ENCODE results near the gene SH3PXD2A.

SH3PXD2A gene

GRCh38 chr10:103855424-103855823 is at the start of gene SH3PXD2A:
Gene SH3PXD2A, minus strand, starts transcription at chr10:103855576. Its CDS starts 310 bp downstream, at chr10:103855266.
- no peak for DNase-seq (ENCODE audit: low read depth)

DNA sequence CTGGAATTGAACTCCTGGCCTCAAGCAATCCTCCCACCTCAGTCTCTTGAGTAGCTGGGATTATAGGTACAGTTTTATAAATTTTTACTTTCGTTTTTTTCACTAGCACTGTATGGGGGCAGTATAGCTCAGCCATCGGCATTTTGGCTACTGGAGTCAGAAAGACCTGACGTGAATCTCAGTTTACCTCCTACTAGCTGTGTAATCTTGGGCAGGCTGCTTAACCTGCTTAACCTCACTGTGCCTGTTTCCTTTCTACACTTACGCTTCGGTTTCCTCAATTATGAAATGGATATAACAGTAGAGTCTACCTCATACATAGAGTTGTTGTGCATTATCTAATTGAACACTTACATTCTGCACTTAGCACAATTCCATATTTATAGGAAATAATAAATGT is 45.9 kb upstream of the SH3PXD2A start:
- DNase-seq (ENCODE audit: low read depth) = no peak

DNA sequence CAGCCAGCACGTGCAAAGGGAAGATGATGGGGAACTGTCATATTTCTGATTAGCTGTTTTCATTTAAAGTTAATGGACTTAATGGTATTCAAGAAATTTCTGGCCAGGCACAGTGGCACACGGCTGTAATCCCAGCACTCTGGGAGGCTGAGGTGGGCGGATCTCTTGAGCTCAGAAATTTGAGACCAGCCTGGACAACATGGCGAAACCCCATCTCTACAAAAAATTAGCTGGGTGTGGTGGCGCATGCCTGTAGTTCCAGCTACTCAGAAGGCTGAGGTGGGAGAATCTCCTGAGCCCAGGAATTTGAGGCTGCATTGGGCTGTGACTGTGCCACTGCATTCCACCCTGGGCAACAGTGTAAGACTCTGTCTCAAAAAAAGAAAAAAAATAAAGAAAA is 43.9 kb upstream of the SH3PXD2A start:
- no peak for DNase-seq (ENCODE audit: low read depth)

DNA sequence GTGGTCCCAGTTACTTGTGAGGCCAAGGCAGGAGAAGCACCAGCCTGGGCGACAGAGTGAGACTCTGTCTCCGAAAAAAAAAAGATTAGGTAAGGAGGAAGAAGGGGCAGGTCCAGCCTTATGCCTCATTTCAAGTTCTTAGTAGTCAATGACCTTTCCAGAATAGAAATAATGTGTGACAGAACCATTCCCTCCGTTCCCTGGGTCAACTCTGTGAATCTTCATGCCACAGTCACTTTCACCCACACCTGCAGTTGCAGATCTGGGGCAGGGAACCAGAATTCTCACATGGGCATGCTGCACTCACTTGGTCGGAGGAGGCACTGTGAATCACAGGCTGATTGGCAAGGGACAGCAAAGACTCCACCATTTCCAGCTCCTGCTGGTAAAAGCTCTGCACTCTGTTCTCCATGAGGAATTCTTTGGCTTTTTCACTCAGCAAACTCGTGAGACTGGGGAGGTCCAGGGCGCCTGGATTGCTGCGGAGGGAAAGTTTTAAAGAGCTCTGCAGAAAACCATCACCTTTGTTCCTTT is 41.9 kb upstream of the SH3PXD2A start:
- DNase-seq (ENCODE audit: low read depth) = no peak

DNA sequence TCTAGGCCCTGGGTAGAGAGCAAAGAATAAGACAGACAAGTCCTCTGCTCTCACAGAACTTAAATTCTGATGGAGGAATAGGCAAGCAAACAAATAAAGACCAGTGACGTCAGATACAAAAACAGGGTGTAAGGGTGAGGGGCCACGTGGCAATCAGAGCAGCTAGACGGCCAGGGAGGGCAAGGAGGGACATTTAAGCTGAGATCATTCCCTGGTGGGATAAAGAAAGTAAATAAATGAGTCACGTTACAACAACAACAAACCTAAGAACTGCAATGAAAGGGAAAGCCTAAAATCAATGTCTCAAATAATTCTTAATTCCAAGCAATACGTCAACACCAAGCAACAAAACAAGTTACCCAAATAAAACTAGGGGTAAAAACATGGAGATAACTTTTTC is 40.8 kb upstream of the SH3PXD2A start:
- no peak for DNase-seq (ENCODE audit: low read depth)

- no peak for DNase-seq (ENCODE audit: low read depth)
These were observed 40.2 kb upstream of the SH3PXD2A start for GRCh38 chr10:103895411-103896186.

- DNase-seq (ENCODE audit: low read depth) = no peak
These were observed 39.1 kb upstream of the SH3PXD2A start for GRCh38 chr10:103894441-103894864.

- DNase-seq (ENCODE audit: low read depth) = no peak
These were observed 38.4 kb upstream of the SH3PXD2A start for GRCh38 chr10:103893817-103894216.

DNA sequence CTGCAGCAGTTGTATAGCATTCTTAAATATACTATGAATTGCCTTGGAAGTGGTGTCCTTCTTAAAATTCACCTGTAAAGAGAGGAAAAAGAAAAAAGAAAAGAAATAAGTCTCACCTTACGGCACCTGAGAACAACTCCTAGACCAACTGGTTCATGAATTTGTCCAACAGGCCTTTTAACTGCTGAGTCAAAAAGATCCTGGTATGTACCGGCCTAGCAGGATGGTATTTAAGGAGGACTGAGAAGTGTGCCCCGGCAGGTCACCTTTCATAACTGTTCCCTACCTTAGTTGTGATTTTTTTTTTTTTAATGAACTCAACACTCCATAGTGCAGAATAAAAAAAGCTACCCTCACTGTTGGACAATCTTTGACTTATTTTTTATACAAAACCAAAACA is 36.8 kb upstream of the SH3PXD2A start:
- DNase-seq (ENCODE audit: low read depth) = no peak

DNA sequence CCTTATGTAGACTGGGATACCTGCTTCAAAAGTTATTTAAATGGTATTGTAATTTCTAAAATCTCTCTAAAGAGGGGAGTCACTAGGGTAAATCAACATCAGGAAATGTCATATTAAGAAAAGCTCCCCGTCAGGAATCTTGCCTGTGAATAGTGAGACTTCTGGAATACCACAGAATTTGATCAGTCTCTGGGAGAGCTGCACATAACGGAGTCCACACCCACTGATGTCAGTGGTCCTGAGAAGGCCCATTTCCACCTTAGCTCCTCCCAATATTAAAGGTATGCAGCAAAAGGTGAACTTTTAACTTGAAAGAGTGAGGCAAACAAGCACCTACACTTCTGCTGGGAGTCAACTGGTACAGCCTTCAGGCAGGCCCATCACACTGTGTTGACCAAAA is 35.3 kb upstream of the SH3PXD2A start:
- DNase-seq (ENCODE audit: low read depth) = no peak

DNA sequence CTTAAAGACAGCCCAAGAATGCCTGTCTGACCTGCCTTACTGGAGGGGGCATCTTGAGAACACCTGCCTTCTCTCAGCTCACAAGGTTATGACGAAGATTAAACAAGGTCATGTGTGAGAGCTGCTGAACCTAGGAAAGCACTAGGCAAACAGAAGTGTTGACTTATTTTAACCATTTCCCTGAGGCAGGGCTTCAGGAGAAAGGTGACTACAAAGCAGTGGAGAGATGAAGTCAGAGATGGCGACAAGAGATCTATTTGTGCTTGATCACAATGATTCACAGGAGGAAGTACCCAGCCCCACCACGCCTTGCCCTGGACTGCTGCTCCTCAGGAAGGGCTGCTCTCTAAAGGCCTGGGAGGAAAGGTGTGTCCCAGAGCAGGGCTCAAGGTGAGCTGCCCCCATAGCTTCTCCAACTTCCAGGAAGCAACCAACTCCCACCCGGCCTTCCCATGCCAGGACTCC is 34.9 kb upstream of the SH3PXD2A start:
- DNase-seq (ENCODE audit: low read depth) = no peak

DNA sequence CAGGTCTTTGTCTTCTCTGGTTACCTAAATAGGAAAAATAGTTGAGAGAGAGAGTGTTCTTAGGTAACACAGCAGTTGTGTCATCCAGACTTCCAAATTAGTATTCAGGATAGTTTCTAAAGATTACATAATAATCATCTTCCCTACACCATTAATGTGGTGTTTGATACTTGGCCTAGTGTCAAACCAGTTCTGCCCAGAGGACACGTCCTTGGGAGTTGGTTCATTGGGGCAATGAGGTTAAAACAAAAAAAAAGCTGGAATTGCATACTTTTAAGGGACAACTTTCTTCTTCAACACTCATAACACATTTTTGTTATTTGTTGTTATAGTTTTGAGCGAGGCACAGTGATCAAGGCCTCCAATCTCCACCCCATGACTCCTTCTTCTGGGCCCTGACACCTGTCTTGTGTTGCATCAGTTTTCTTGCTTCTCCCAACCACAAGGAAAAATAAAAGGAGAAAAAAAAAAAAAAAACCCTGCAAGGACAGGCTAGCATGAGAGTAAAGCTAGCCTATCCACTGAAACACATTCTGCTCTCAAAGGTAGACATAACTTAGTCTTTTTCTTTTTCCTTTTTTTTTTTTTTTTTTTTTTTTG is 33.8 kb upstream of the SH3PXD2A start:
- DNase-seq (ENCODE audit: low read depth) = no peak

DNA sequence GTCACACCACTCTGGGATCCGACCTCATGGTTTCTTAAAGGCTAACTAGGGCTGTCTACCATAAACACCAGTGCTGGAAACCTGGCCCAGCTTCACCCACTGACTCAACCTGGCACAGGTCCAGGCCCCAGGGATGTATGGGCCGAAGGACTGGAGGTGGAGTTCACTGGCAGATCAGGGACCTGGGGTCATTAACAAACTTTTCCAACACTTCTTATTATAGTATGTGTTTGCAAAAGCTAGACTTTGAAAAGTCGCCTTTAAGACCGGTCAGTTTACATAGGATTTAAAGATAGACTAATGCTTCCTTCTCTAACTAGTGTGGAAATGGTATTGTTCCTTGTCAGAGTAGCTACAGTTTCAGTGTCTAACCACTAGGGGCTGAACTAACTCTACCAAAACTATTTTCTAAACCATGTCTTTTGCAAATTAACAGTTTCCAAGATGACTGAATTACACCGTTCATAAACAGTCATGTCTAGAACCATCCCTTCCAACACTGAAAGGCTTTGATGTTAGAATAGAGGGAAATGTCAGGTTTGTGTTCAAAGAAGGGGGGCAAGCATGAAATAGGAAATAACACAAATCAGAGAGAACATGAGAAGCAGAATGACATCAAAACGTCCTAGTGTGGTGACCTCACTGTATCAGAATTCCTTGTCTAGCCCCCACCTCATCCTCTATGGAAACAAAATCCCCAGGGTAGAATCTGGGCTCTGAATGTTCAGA is 32.9 kb upstream of the SH3PXD2A start:
- no peak for DNase-seq (ENCODE audit: low read depth)

- no peak for DNase-seq (ENCODE audit: low read depth)
These were observed 30.2 kb upstream of the SH3PXD2A start for GRCh38 chr10:103885617-103886016.

DNA sequence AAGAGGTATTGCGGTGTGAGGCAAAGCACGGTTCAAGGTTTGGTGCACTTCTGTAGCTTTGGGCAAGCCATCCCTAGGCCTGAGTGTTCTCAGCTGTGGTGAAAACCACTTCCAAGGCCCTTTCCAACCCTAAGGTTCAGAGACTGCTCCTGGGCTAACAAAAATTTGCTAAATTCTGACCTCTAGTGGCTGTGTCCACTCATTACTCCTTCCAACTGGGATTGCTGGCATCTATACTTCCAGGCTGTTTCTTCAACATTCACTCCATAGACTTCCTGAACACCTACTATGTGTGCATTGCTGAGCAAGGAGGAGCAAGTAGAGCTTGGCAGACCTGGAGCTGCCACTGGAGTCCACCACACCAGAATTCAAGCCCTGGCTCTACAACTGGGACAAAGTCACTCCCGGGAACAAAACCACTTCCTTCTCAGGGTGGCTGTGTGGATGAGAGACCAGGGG is 29.3 kb upstream of the SH3PXD2A start:
- peak; percentile 27 for DNase-seq (ENCODE audit: low read depth)

GRCh38 chr10:103882285-103883007 is 27.1 kb upstream of the SH3PXD2A start:
- DNase-seq (ENCODE audit: low read depth) = no peak

DNA sequence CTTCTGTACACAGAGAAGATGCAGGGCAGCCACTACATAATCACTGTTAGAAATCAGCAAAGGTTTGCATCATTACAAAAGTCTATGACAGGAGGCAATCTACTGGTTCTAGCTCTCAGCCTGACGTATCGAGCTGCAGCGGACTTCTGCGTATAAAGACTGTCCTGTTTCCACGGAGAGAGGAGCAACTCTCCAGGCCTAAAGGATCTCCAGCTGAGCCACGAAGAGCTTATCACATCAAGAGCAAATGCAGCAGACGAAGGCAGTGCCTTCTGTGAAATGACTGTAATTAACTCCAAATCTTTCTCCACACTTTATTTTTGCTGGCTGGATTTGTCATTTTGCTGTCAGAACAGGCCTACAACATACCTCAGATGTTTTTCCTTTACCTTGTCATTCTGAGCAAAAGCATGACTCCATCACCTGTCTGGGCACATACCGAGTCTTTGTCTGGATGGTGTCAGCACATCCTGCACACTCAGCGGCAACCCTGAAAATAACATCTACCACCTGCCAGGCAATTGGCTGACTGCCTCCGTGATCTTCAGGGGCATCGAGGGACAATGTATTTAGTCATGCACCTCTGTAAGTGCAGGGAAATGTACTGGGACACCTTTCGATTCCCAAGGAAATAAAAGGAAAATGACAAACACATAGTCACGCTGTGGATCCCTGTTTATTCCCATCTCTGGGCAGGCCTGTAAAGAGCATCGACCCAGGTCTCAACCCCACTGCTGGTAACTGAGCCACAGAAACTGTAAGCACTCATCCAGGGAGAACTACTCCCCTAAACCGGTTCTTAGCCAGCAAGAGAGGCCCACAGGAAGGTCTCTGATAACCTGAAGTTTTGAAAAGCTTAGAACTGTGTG is 26.3 kb upstream of the SH3PXD2A start:
- DNase-seq (ENCODE audit: low read depth) = no peak

GRCh38 chr10:103879831-103880230 is 24.5 kb upstream of the SH3PXD2A start:
- DNase-seq (ENCODE audit: low read depth) = no peak

- DNase-seq (ENCODE audit: low read depth) = no peak
These were observed 24.0 kb upstream of the SH3PXD2A start for GRCh38 chr10:103879409-103879808.

GRCh38 chr10:103877861-103878260 is 22.5 kb upstream of the SH3PXD2A start:
- no peak for DNase-seq (ENCODE audit: low read depth)

DNA sequence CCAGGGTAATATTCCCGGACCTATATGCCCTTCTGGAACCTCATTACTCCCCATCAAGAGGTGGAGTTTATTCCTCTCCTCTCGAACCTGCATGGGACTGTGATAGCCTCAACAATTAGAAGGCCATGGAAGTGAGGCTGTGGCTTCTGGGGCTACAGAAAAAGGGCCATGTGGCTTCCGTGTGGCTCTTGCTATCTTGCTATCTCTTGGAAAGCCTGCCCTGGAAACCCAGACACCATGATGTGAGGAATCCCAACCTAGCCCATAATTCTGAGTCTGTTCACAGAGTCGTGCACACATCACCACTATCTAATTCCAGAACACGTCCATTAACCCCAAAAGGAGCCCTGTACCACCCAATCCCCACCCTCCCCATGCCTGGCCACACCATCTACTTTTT is 20.8 kb upstream of the SH3PXD2A start:
- DNase-seq (ENCODE audit: low read depth) = no peak
